Left ventricle myocardium inferior (tissue), 1 donor: ENCODE measurements around the gene FANCB. TPM values are rescaled to one million over a fixed set of nuclear protein-coding genes. Genes with fewer than 3 reads are reported as not detected.

Source experiments
- DNase-seq: peaks from one replicate; pipeline ENCODE4 v3.0.0-alpha.2; 2020
- H3K27ac ChIP-seq: fragments of 200-600 bp; replicated peaks from 2 replicates; pipeline ENCODE4 v1.8.0; 2021
- H3K27me3 ChIP-seq: fragments of 200-600 bp; 2 replicates; pipeline ENCODE4 v1.8.0; 2021; ENCODE audit warnings: low read depth
- H3K36me3 ChIP-seq: fragments of 200-600 bp; 2 replicates; pipeline ENCODE4 v1.8.0; 2021
- H3K4me1 ChIP-seq: fragments of 200-600 bp; 2 replicates; pipeline ENCODE4 v1.8.0; 2021
- H3K4me3 ChIP-seq: fragments of 200-600 bp; 2 replicates; pipeline ENCODE4 v1.8.0; 2021; ENCODE audit warnings: mild to moderate bottlenecking, moderate library complexity
- H3K9me3 ChIP-seq: fragments of 200-600 bp; replicated peaks from 2 replicates; pipeline ENCODE4 v1.8.0; 2021
- intact Hi-C: fragments of 100-400 bp; cut with micrococcal nuclease; formaldehyde crosslinking; loops from one replicate; pipeline ENCODE4 v1.11.0; 2022
- total RNA-seq: library from RNA; stranded (reverse); fragmentation: NEBNext Ultra II Directional; extraction: Animal tissue kit (Norgen Biotek cat#: 25700); gene quantifications from one replicate; pipeline ENCODE4 v1.2.1, GENCODE V29; 2021
- TF ChIP-seq, protein P1 (sequence below): fragments of 200-600 bp; IDR thresholded peaks from 2 replicates; pipeline ENCODE4 v1.8.0; 2021; ENCODE audit warnings: antibody characterized with exemption, mild to moderate bottlenecking, borderline replicate concordance
- donor health status: DM: no; HTN: yes; CAD: no; lungs with severe emphysema.

The FANCB gene
- total RNA-seq, 1 donor from 2014 or later, result 0.66 TPM

DNA sequence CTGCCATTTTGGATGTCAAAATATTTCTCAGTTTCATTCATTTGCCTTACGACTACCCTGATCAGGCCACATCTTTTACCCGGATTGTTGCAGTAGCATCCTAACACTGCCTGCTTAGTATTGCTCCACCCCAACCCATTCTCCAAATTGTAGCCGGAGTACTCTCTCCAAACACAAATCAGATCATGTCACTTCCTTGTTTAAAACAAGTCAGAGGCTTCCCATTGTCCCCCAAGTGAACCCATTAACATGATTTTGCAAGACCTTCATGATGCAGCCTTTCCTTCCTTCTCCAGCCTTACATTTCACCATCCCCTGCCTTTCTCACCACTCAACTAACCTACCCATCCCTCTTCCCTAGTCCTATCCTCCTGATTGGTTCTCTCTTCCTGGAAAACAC, 53.1 kb downstream of the FANCB start:
- Histone ChIP-seq H3K36me3 (no peaks in the 10 kb centered on the region), H3K4me3 (no peak overlapping the region), H3K4me1 (no peaks in the 10 kb centered on the region), H3K27ac (no peak overlapping the region), H3K9me3 (no peaks in the 10 kb centered on the region), H3K27me3 (no peaks in the 10 kb centered on the region)
- intact Hi-C loops, result no loop called here
- DNase-seq, result no peak
- TF ChIP-seq, protein P1, sequence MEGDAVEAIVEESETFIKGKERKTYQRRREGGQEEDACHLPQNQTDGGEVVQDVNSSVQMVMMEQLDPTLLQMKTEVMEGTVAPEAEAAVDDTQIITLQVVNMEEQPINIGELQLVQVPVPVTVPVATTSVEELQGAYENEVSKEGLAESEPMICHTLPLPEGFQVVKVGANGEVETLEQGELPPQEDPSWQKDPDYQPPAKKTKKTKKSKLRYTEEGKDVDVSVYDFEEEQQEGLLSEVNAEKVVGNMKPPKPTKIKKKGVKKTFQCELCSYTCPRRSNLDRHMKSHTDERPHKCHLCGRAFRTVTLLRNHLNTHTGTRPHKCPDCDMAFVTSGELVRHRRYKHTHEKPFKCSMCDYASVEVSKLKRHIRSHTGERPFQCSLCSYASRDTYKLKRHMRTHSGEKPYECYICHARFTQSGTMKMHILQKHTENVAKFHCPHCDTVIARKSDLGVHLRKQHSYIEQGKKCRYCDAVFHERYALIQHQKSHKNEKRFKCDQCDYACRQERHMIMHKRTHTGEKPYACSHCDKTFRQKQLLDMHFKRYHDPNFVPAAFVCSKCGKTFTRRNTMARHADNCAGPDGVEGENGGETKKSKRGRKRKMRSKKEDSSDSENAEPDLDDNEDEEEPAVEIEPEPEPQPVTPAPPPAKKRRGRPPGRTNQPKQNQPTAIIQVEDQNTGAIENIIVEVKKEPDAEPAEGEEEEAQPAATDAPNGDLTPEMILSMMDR, result no peak

DNA sequence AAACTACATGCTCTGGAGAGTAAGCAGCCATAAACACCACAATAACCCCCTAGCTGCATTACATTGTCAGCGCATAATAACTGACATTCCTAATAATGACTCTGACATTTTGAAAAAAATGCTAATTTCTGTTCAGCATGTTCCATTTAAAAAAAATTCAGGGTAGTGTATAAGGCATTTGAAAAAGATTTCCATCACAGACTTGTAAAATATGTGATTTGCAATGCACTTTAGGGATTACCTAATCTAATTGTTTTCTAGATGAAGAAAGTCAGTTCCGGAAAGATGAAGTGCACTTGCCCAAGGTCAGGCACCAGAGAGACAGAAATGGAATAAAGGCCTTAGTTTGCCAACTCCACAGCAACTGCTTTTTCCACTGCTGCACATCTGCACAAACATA, 55.3 kb downstream of the FANCB start:
- TF ChIP-seq, protein P1, result no peak
- H3K27me3 ChIP-seq, result no peaks in the 10 kb centered on the region
- intact Hi-C loops, result no loop called here
- H3K36me3 ChIP-seq, result no peaks in the 10 kb centered on the region
- no peaks in the 10 kb centered on the region for H3K4me1 ChIP-seq
- H3K9me3 ChIP-seq, result no peaks in the 10 kb centered on the region
- no peak overlapping the region for H3K4me3 ChIP-seq
- no peak for DNase-seq
- no peak overlapping the region for H3K27ac ChIP-seq

- intact Hi-C loops, result no loop called here
- no peaks in the 10 kb centered on the region for H3K9me3 ChIP-seq
- no peak overlapping the region for H3K27ac ChIP-seq
- no peak overlapping the region for H3K4me3 ChIP-seq
- DNase-seq, result no peak
- TF ChIP-seq, protein P1, result no peak
- no peaks in the 10 kb centered on the region for H3K4me1 ChIP-seq
- H3K36me3 ChIP-seq, result no peaks in the 10 kb centered on the region
- H3K27me3 ChIP-seq, result no peaks in the 10 kb centered on the region
Measured at GRCh38 chrX:14802943-14803710, 69.7 kb downstream of the FANCB start.

- Histone ChIP-seq H3K9me3 (no peaks in the 10 kb centered on the region), H3K36me3 (no peaks in the 10 kb centered on the region), H3K27me3 (no peaks in the 10 kb centered on the region), H3K27ac (no peak overlapping the region), H3K4me1 (no peaks in the 10 kb centered on the region), H3K4me3 (no peak overlapping the region)
- intact Hi-C loops, result no loop called here
- DNase-seq, result no peak
- TF ChIP-seq, protein P1, result no peak
Measured at GRCh38 chrX:14801136-14801535, 71.7 kb downstream of the FANCB start.

- intact Hi-C loops, result no loop called here
- Histone ChIP-seq H3K27ac (no peak overlapping the region), H3K4me3 (no peak overlapping the region), H3K4me1 (no peaks in the 10 kb centered on the region), H3K9me3 (no peaks in the 10 kb centered on the region), H3K36me3 (no peaks in the 10 kb centered on the region), H3K27me3 (no peaks in the 10 kb centered on the region)
- TF ChIP-seq, protein P1, result no peak
- no peak for DNase-seq
Measured at GRCh38 chrX:14798805-14799397, 74.0 kb downstream of the FANCB start.

Other genes starting within 250 kb of the FANCB start
- gene MOSPD2, start 352 bp upstream of the FANCB start, total RNA-seq, result 6.2 TPM